Trophoblast cell (in vitro differentiated cells and primary cell): Measurements from ENCODE around the gene KRTAP3-2.

Experiments used
- DNase-seq, 2 donors: peaks; one replicate each; pipeline ENCODE4 v3.0.0-alpha.2; 2016
- H2AFZ ChIP-seq: 2 replicates; pipeline ENCODE4 v1.6.1; 2013; ENCODE audit warnings: low read length, moderate library complexity, mild to moderate bottlenecking; ENCODE audit not compliant: insufficient read depth, poor library complexity
- H2AK5ac ChIP-seq: 2 replicates; pipeline ENCODE4 v1.6.1; 2013; ENCODE audit warnings: mild to moderate bottlenecking, low read length
- H2BK120ac ChIP-seq: 2 replicates; pipeline ENCODE4 v1.6.1; 2013; ENCODE audit warnings: low read length, mild to moderate bottlenecking, moderate library complexity; ENCODE audit not compliant: insufficient read depth, poor library complexity
- H2BK12ac ChIP-seq: 2 replicates; pipeline ENCODE4 v1.6.1; 2013; ENCODE audit warnings: mild to moderate bottlenecking, low read length, moderate library complexity
- H2BK5ac ChIP-seq: 2 replicates; pipeline ENCODE4 v1.6.1; 2013; ENCODE audit warnings: low read length, low read depth, moderate library complexity, mild to moderate bottlenecking; ENCODE audit not compliant: poor library complexity
- H3K14ac ChIP-seq: 2 replicates; pipeline ENCODE4 v1.6.1; 2013; ENCODE audit warnings: mild to moderate bottlenecking, low read length
- H3K18ac ChIP-seq: 2 replicates; pipeline ENCODE4 v1.6.1; 2013; ENCODE audit warnings: mild to moderate bottlenecking, low read length
- H3K23ac ChIP-seq: 2 replicates; pipeline ENCODE4 v1.6.1; 2013; ENCODE audit warnings: low read length
- H3K27ac ChIP-seq: 2 replicates; pipeline ENCODE4 v1.5.1; 2013; ENCODE audit warnings: low read depth, mild to moderate bottlenecking, inconsistent platforms, low read length, moderate library complexity
- H3K27me3 ChIP-seq: 2 replicates; pipeline ENCODE4 v1.6.1; 2013; ENCODE audit warnings: inconsistent platforms, mild to moderate bottlenecking, low read length, moderate library complexity; ENCODE audit not compliant: insufficient read depth
- H3K36me3 ChIP-seq, 2 experiments: 1 replicate in 1 of 2; 2 replicates in 1 of 2; pipeline ENCODE4 v1.6.1; 2013; ENCODE audit warnings: low read length in 2 of 2, mild to moderate bottlenecking in 2 of 2, moderate library complexity in 1 of 2; ENCODE audit not compliant: insufficient read depth in 2 of 2, control insufficient read depth in 1 of 2
- H3K4ac ChIP-seq: 2 replicates; pipeline ENCODE4 v1.6.1; 2013; ENCODE audit warnings: low read depth, mild to moderate bottlenecking, low read length, moderate library complexity
- H3K4me1 ChIP-seq, 2 experiments: 1 replicate in 1 of 2; 2 replicates in 1 of 2; pipeline ENCODE4 v1.6.1; 2013; ENCODE audit warnings: low read length in 2 of 2, mild to moderate bottlenecking in 2 of 2, moderate library complexity in 1 of 2; ENCODE audit not compliant: insufficient read depth in 2 of 2, control insufficient read depth in 1 of 2
- H3K4me2 ChIP-seq: 2 replicates; pipeline ENCODE4 v1.6.1; 2013; ENCODE audit warnings: inconsistent platforms, mild to moderate bottlenecking, low read length, moderate library complexity
- H3K4me3 ChIP-seq: 2 replicates; pipeline ENCODE4 v1.5.1; 2013; ENCODE audit warnings: mild to moderate bottlenecking, low read depth, low read length, inconsistent platforms
- H3K79me1 ChIP-seq: one replicate; pipeline ENCODE4 v1.6.1; 2013; ENCODE audit warnings: low read length
- H3K79me2 ChIP-seq: 2 replicates; pipeline ENCODE4 v1.6.1; 2013; ENCODE audit warnings: low read length, mild to moderate bottlenecking; ENCODE audit not compliant: control insufficient read depth, insufficient read depth, poor library complexity
- H3K9ac ChIP-seq: 2 replicates; pipeline ENCODE4 v1.6.1; 2013; ENCODE audit warnings: mild to moderate bottlenecking, low read length
- H3K9me3 ChIP-seq: 2 replicates; pipeline ENCODE4 v1.6.1; 2013; ENCODE audit warnings: low read depth, mild to moderate bottlenecking, control low read depth, inconsistent platforms, low read length; ENCODE audit not compliant: insufficient read depth
- H4K12ac ChIP-seq: 2 replicates; pipeline ENCODE4 v1.6.1; 2013; ENCODE audit warnings: low read depth, mild to moderate bottlenecking, low read length, moderate library complexity
- H4K8ac ChIP-seq: 2 replicates; pipeline ENCODE4 v1.6.1; 2013; ENCODE audit warnings: low read depth, mild to moderate bottlenecking, low read length, moderate library complexity
- H4K91ac ChIP-seq: one replicate; pipeline ENCODE4 v1.6.1; 2013; ENCODE audit warnings: low read depth, mild to moderate bottlenecking, low read length, moderate library complexity
- WGBS: extraction: QIAGEN DNeasy Blood & Tissue Kit; methylation state at CpG from one replicate; pipeline ENCODE4 v1.1.7; 2013; ENCODE audit warnings: missing lambda C conversion rate; ENCODE audit not compliant: insufficient read length, insufficient coverage; ENCODE audit errors: extremely low coverage; 5-methylcytosine and 5-hydroxymethylcytosine counted together

The KRTAP3-2 gene

GRCh38 chr17:40980596-40980995 lies 19.1 kb downstream of the KRTAP3-2 start:
- H3K79me1 ChIP-seq = peaks cover 3% of the 10 kb centered on the region
- H3K4me3 ChIP-seq = no peak overlapping the region
- H3K27me3 ChIP-seq = no peaks in the 10 kb centered on the region
- H3K79me2 ChIP-seq = no peaks in the 10 kb centered on the region
- no peak overlapping the region for H3K4ac ChIP-seq
- no peak for DNase-seq
- H2BK5ac ChIP-seq = no peak overlapping the region
- no peak overlapping the region for H2AFZ ChIP-seq
- no peak overlapping the region for H4K91ac ChIP-seq
- H3K4me1 ChIP-seq = peaks cover 7 to 16% of the 10 kb centered on the region in 2 experiments
- H3K18ac ChIP-seq = no peak overlapping the region
- peak overlapping the region; percentile 7 for H3K4me2 ChIP-seq
- H2AK5ac ChIP-seq = no peak overlapping the region
- no peaks in the 10 kb centered on the region for H3K36me3 ChIP-seq
- H2BK120ac ChIP-seq = no peak overlapping the region
- peak overlapping the region; percentile 20 for H3K27ac ChIP-seq
- no peak overlapping the region for H2BK12ac ChIP-seq
- H3K9me3 ChIP-seq = no peaks in the 10 kb centered on the region
- no peak overlapping the region for H3K9ac ChIP-seq
- H3K14ac ChIP-seq = no peak overlapping the region
- no peak overlapping the region for H4K8ac ChIP-seq
- no CpG with 5 or more reads among the region's 8 CpGs for WGBS
- no peak overlapping the region for H4K12ac ChIP-seq
- no peak overlapping the region for H3K23ac ChIP-seq

DNA sequence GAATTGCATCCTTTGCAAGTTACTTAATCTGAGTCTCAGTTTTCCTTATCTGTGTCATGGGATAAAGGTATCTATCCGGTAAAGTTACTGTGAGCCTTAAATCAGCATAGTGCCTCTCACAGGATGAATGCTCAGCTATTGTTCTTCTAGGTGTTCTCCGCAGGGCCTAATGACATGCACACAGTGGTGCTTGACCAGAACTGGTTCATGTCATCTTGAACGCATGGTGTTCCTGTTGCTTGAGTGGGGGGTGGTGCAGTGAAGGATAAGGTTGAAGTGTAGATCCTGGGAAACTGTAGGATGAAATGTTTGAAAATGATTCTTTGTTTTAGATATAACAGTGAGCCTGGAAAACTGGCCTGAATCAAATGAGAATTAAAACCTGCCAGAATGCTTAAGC lies 19.6 kb downstream of the KRTAP3-2 start:
- no peak for DNase-seq
- H3K27ac ChIP-seq = peak overlapping the region; percentile 6
- H3K9ac ChIP-seq = no peak overlapping the region
- H3K23ac ChIP-seq = no peak overlapping the region
- no CpG with 5 or more reads among the region's 3 CpGs for WGBS
- H4K12ac ChIP-seq = no peak overlapping the region
- H3K18ac ChIP-seq = no peak overlapping the region
- H3K4ac ChIP-seq = no peak overlapping the region
- no peak overlapping the region for H2BK12ac ChIP-seq
- no peak overlapping the region for H2AFZ ChIP-seq
- H4K8ac ChIP-seq = no peak overlapping the region
- H2BK120ac ChIP-seq = no peak overlapping the region
- no peaks in the 10 kb centered on the region for H3K27me3 ChIP-seq
- H3K4me3 ChIP-seq = no peak overlapping the region
- peaks cover 7 to 16% of the 10 kb centered on the region in 2 experiments for H3K4me1 ChIP-seq
- no peak overlapping the region for H3K14ac ChIP-seq
- no peak overlapping the region for H4K91ac ChIP-seq
- H3K79me1 ChIP-seq = peaks cover 3% of the 10 kb centered on the region
- H2BK5ac ChIP-seq = no peak overlapping the region
- no peaks in the 10 kb centered on the region for H3K79me2 ChIP-seq
- H3K4me2 ChIP-seq = peak overlapping the region; percentile 7
- no peaks in the 10 kb centered on the region for H3K36me3 ChIP-seq
- H2AK5ac ChIP-seq = no peak overlapping the region
- H3K9me3 ChIP-seq = no peaks in the 10 kb centered on the region

DNA sequence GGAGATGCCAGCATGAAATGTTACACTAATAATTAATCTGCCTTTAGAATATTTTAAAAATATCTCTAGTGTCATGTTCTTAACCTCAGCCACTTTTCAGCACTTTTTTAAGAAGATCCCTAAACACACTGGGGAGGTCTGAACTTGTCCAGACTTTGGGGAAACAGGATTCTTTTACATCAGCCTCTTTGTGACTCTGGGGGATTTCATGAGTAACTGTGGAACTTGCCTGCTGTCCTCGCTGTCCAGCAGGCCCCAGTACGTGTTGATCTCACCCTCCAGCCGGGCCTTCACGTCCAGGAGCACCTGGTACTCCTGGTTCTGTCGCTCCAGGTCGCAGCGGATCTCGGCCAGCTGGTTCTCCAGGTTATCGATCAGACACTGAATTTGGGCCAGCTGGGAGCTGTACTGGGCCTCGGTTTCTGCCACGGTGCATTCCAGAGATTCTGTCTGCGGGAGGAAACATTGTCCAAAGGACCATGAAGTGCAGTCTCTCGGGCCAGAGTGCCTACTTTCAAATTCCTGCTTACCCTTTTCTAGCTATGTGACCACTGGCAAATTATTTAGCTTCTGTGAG lies 21.0 kb downstream of the KRTAP3-2 start:
- Histone ChIP-seq H3K4ac (no peak overlapping the region), H3K79me2 (no peaks in the 10 kb centered on the region), H3K4me3 (no peak overlapping the region), H3K79me1 (peaks cover 3% of the 10 kb centered on the region), H3K23ac (no peak overlapping the region), H2AFZ (peak overlapping the region; percentile 75), H2BK5ac (peak overlapping the region; percentile 18), H3K27ac (peak overlapping the region; percentile 4), H4K12ac (no peak overlapping the region), H3K27me3 (no peaks in the 10 kb centered on the region), H3K4me1 (peaks cover 7 to 16% of the 10 kb centered on the region in 2 experiments), H2BK120ac (no peak overlapping the region), H3K9me3 (no peaks in the 10 kb centered on the region), H3K4me2 (no peak overlapping the region), H3K36me3 (no peaks in the 10 kb centered on the region), H3K18ac (no peak overlapping the region), H4K91ac (peak overlapping the region; percentile 25), H3K9ac (no peak overlapping the region), H4K8ac (no peak overlapping the region), H2BK12ac (peak overlapping the region; percentile 8), H3K14ac (no peak overlapping the region), H2AK5ac (no peak overlapping the region)
- DNase-seq = no peak
- no CpG with 5 or more reads among the region's 13 CpGs for WGBS

DNA sequence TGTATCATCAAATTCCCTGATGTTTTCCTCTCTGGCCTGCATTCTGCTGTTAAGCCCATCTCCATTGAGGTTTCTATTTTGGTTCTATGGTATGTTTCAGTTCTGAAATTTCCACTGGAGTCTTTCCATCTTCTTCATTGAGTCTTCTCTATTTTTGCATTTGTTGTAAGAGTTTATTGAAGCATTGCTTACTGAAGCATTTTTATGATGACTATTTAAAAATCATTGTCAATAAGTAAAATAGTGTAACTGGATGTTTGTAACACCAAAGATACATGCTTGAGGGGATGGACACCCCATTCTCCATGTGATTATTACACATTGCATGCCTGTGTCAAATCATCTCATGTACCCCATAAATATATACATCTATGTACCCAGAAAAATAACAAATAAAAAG lies 24.2 kb downstream of the KRTAP3-2 start:
- Histone ChIP-seq H4K8ac (no peak overlapping the region), H3K4me1 (peaks cover 6 to 11% of the 10 kb centered on the region in 2 experiments), H3K79me1 (peaks cover 3% of the 10 kb centered on the region), H3K27ac (no peak overlapping the region), H3K27me3 (no peaks in the 10 kb centered on the region), H2BK5ac (no peak overlapping the region), H3K9me3 (no peaks in the 10 kb centered on the region), H3K9ac (no peak overlapping the region), H2BK120ac (no peak overlapping the region), H3K14ac (no peak overlapping the region), H3K79me2 (no peaks in the 10 kb centered on the region), H4K91ac (no peak overlapping the region), H3K23ac (no peak overlapping the region), H3K4ac (no peak overlapping the region), H3K36me3 (no peaks in the 10 kb centered on the region), H3K4me2 (no peak overlapping the region), H3K4me3 (no peak overlapping the region), H4K12ac (no peak overlapping the region), H2AFZ (no peak overlapping the region), H2BK12ac (no peak overlapping the region), H3K18ac (no peak overlapping the region), H2AK5ac (no peak overlapping the region)
- no peak for DNase-seq
